Measurements from ENCODE around the gene TMEM97. TPM values are rescaled to one million over a fixed set of nuclear protein-coding genes. Genes with fewer than 3 reads are reported as not detected.

TMEM97 gene
- total RNA-seq, 2 donors from 2014 or later: 3.2 to 3.4 TPM

DNA sequence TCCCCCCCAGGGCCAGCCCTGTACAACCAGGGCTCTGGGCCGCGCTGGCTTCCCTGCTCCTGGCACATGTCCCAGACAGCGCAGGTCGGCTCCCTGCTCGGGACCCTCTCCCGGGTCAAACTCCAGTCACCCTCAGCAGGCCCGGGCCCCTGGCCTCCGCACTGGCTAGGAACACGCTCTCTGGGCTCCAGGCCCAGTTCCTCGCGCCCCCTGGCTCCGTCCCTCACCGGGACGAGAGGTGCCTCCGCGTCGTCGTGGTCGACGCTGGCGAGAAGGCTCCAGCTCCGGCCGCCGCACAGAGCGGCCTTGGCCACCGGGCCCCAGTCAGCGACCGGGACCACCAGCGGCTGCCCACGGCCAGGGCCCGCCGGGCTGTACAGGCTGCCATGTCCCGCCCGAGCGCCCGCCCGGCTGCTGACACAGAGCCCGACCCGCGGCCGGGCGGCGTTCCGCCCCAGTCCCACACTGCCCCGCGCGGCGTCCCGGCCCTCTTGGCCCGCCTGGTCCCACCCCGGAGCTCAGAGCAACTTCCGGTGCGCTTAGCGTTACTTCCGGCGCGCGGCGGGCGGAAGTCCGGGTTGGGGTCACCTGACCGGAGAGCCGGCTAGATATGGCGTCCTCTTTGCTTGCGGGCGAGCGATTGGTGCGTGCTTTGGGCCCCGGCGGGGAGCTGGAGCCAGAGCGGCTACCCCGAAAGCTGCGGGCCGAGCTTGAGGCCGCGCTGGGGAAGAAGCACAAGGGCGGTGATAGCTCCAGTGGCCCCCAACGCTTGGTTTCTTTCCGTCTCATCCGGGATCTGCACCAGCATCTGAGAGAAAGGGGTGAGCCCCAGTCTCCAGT is 38.3 kb downstream of the TMEM97 start, which contains the start of gene POLDIP2:
POLDIP2 (minus strand) TSS at position 467 of the 840 bp plus-strand sequence; CDS start at position 388, 79 bp downstream.
- Histone ChIP-seq H3K27me3 (no peaks in the 10 kb centered on the region), H3K4me1 (peaks cover 0 to 30% of the 10 kb centered on the region in 2 donors), H3K27ac (peak within 1 kb of the TSS; percentile 89 to 94), H3K36me3 (peaks cover 64% of the 10 kb centered on the region), H3K4me3 (peak within 1 kb of the TSS; percentile 94 to 99), H3K9me3 (no peaks in the 10 kb centered on the region)
- TF ChIP-seq, protein P1, sequence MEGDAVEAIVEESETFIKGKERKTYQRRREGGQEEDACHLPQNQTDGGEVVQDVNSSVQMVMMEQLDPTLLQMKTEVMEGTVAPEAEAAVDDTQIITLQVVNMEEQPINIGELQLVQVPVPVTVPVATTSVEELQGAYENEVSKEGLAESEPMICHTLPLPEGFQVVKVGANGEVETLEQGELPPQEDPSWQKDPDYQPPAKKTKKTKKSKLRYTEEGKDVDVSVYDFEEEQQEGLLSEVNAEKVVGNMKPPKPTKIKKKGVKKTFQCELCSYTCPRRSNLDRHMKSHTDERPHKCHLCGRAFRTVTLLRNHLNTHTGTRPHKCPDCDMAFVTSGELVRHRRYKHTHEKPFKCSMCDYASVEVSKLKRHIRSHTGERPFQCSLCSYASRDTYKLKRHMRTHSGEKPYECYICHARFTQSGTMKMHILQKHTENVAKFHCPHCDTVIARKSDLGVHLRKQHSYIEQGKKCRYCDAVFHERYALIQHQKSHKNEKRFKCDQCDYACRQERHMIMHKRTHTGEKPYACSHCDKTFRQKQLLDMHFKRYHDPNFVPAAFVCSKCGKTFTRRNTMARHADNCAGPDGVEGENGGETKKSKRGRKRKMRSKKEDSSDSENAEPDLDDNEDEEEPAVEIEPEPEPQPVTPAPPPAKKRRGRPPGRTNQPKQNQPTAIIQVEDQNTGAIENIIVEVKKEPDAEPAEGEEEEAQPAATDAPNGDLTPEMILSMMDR (IDR thresholded peaks at IDR 0.05): peak in 1 of 2 donors; percentile 42
- peak; percentile 96 for DNase-seq (ENCODE audit: low spot score)

DNA sequence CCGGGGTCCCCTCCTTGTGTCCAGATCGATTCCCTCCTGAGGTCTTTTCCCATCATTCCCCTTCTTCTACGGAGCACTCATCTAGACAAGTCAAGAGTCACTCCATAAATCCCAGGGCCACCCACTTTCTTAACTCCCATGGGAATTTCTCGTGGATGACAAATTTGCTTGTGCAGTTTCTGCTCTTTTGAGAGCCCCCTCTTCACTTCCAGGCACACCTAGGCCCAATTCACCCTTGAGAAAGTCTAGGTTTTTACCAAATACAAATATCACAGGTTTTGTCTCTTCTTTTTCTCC is 38.8 kb downstream of the TMEM97 start:
- no peaks in the 10 kb centered on the region for H3K27me3 ChIP-seq
- H3K36me3 ChIP-seq: peaks cover 63% of the 10 kb centered on the region
- DNase-seq (ENCODE audit: low spot score): no peak
- TF ChIP-seq, protein P1 (IDR thresholded peaks at IDR 0.05): no peak
- peak overlapping the region; percentile 89 to 94 for H3K27ac ChIP-seq
- H3K4me1 ChIP-seq: peaks cover 0 to 30% of the 10 kb centered on the region in 2 donors
- peak overlapping the region; percentile 94 to 99 for H3K4me3 ChIP-seq
- no peaks in the 10 kb centered on the region for H3K9me3 ChIP-seq

- H3K27me3 ChIP-seq: no peaks in the 10 kb centered on the region
- TF ChIP-seq, protein P1 (IDR thresholded peaks at IDR 0.05): no peak
- H3K27ac ChIP-seq: no peak overlapping the region
- H3K9me3 ChIP-seq: no peaks in the 10 kb centered on the region
- H3K4me1 ChIP-seq: peaks cover 0 to 7% of the 10 kb centered on the region in 2 donors
- no peak overlapping the region for H3K4me3 ChIP-seq
- peaks cover 51% of the 10 kb centered on the region for H3K36me3 ChIP-seq
- no peak for DNase-seq (ENCODE audit: low spot score)
These were observed 44.2 kb downstream of the TMEM97 start for GRCh38 chr17:28363186-28363585.

DNA sequence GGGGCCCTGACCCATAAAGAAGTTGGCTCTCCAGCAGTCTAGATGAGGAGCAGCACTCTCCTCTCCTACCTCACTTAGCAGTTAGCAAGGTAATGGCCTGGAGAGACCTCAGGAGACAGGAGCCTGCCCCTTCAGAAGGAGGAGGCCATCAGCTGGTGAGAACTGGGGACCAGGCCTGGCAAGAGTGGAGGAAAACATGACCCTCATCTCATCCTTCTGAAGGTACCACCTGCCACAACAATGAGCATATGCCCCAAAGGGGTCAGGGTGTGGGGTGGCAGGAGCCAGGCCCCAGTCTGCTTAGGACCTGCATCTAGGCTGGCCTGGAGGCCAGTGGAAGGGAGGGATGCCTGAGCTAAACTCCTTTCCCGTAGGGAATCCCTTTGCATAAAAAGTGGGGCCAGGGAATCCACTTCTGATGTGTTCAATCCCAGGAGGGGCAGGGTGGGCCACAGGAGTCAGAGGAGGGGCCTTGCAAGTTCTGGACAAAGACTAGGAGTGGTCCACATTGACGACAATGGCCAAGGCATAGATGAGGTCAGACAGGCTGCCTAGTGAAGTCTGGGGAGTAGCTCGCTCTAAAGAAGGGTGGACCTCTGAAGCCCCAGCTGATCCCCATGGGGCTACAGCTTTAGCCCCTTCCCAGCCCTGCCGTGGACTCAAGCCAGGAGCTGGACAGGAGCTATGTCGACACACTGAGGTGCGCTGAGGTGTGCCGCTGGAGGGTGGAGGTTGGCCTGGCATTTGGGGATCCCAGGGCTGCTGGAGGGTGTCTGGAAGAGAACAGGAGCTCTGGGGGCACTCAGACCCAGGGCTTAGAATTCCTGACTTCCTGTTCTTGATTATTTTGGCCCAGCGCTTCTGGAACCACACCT is 45.0 kb downstream of the TMEM97 start:
- Histone ChIP-seq H3K27me3 (no peaks in the 10 kb centered on the region), H3K27ac (no peak overlapping the region), H3K4me3 (no peak overlapping the region), H3K4me1 (no peaks in the 10 kb centered on the region), H3K36me3 (peaks cover 51% of the 10 kb centered on the region), H3K9me3 (no peaks in the 10 kb centered on the region)
- no peak for DNase-seq (ENCODE audit: low spot score)
- TF ChIP-seq, protein P1 (IDR thresholded peaks at IDR 0.05): no peak

- H3K4me3 ChIP-seq: no peak within 1 kb of the TSS
- peaks cover 0 to under 1% of the 10 kb centered on the region in 2 donors for H3K4me1 ChIP-seq
- DNase-seq (ENCODE audit: low spot score): no peak
- TF ChIP-seq, protein P1 (IDR thresholded peaks at IDR 0.05): no peak
- peaks cover 43% of the 10 kb centered on the region for H3K36me3 ChIP-seq
- H3K27ac ChIP-seq: no peak within 1 kb of the TSS
- H3K27me3 ChIP-seq: no peaks in the 10 kb centered on the region
- no peaks in the 10 kb centered on the region for H3K9me3 ChIP-seq
These were observed 45.8 kb downstream of the TMEM97 start, which contains the start of gene SEBOX for GRCh38 chr17:28364665-28365363. SEBOX (minus strand) TSS chr17:28365199; CDS start chr17:28365151, 48 bp downstream.

All from right atrium auricular region (tissue), 2 donors.